WERI-Rb-1 (cell line): Measurements from ENCODE around the gene ARHGEF10L.

Source experiments
- DNase-seq: peaks from one replicate; pipeline ENCODE4 v3.0.0-alpha.2; 2020
- H3K27ac ChIP-seq: fragments of 250-450 bp; sonication (Bioruptor Pico); 2 replicates; pipeline ENCODE4 v1.5.1; 2020; ENCODE audit warnings: mild to moderate bottlenecking, moderate library complexity
- H3K27me3 ChIP-seq: fragments of 250-450 bp; sonication (Bioruptor Pico); 2 replicates; pipeline ENCODE4 v1.5.1; 2021; ENCODE audit warnings: mild to moderate bottlenecking, low read depth, moderate library complexity; ENCODE audit not compliant: insufficient read depth, severe bottlenecking
- H3K36me3 ChIP-seq: fragments of 250-450 bp; sonication (Bioruptor Pico); 2 replicates; pipeline ENCODE4 v1.5.1; 2020; ENCODE audit warnings: mild to moderate bottlenecking, moderate library complexity
- H3K4me3 ChIP-seq: 2 replicates; pipeline ENCODE4 v1.5.1; 2011; ENCODE audit warnings: low read depth, mild to moderate bottlenecking, control low read depth, low read length
- H3K9me3 ChIP-seq: fragments of 250-450 bp; sonication (Bioruptor Pico); 2 replicates; pipeline ENCODE4 v1.5.1; 2021; ENCODE audit warnings: mild to moderate bottlenecking, moderate library complexity; ENCODE audit not compliant: severe bottlenecking
- CTCF ChIP-seq: IDR thresholded peaks from 2 replicates; pipeline ENCODE4 v1.5.1; 2011; ENCODE audit warnings: low read depth, mild to moderate bottlenecking, control low read depth, inconsistent platforms, low read length

ARHGEF10L gene

DNA sequence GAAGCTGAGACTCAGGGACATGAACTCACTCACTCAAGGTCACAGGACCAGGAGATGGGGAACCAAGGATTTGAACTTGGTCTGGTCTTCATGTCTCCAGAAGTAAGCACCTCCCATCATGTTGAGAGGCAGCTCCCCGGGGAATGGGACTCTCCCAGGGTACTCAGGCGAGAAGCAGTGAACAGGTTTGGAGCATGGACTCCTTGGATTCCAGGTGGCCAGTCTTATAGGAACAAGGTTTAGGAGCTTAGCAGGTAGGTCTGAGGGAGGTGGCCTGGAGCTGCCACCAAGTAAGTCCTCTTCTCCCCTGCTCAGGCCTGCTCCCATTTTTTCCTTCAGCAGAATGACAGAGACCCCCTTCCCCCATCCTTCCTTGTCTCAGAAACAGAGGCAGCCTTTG lies 14.9 kb upstream of the ARHGEF10L start:
- no peak overlapping the region for H3K27ac ChIP-seq
- TF ChIP-seq CTCF = no peak
- no peaks in the 10 kb centered on the region for H3K9me3 ChIP-seq
- H3K27me3 ChIP-seq = no peaks in the 10 kb centered on the region
- no peaks in the 10 kb centered on the region for H3K36me3 ChIP-seq
- DNase-seq = no peak
- no peak overlapping the region for H3K4me3 ChIP-seq

DNA sequence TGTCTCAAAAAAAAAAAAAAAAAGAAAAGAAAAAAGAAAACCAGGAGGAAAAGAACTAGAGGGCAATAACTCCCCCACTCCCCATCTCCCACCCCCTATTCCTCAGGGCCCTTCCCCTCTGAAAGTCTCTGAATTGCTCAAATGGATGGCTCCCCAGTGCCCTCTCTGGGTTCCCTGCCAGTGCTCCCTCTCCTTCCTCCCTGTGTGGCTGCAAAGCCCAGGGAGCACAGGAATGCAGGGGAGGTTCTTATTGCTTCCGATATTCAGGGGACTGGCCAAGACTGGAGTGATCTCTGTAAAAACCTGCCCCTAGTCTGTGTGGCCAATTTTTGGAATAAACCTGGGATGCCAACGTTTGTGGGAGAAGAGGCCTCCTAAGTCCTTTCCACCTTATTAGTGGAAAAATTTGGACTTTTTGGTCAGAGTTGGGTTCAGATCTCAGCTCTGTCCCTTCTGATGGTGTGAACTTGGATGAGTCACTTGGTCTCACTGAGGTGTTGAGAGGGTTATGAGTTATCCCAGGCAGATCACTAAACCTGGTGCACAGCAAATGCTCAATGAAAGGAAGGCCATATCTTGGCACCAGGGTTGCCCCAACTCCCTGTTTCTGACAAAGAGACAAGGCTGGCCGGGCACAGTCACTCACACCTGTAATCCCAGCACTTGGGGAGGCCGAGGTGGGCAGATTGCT lies 13.4 kb upstream of the ARHGEF10L start:
- no peak for DNase-seq
- H3K36me3 ChIP-seq = no peaks in the 10 kb centered on the region

GRCh38 chr1:17527036-17527914 lies 12.2 kb upstream of the ARHGEF10L start:
- H3K27me3 ChIP-seq = no peaks in the 10 kb centered on the region
- DNase-seq = peak; percentile 93
- peak overlapping the region; percentile 79 for H3K27ac ChIP-seq
- H3K36me3 ChIP-seq = no peaks in the 10 kb centered on the region
- H3K4me3 ChIP-seq = peak overlapping the region; percentile 13
- no peak for TF ChIP-seq CTCF
- no peaks in the 10 kb centered on the region for H3K9me3 ChIP-seq

More for the DNA sequence above, 13.4 kb upstream of the ARHGEF10L start:
- no peak for TF ChIP-seq CTCF
- H3K27me3 ChIP-seq = no peaks in the 10 kb centered on the region
- H3K4me3 ChIP-seq = no peak overlapping the region
- peak overlapping the region; percentile 79 for H3K27ac ChIP-seq
- H3K9me3 ChIP-seq = no peaks in the 10 kb centered on the region

GRCh38 chr1:17529381-17529780 lies 10.1 kb upstream of the ARHGEF10L start:
- Histone ChIP-seq H3K36me3 (no peaks in the 10 kb centered on the region), H3K9me3 (no peaks in the 10 kb centered on the region), H3K27ac (no peak overlapping the region), H3K4me3 (no peak overlapping the region), H3K27me3 (no peaks in the 10 kb centered on the region)
- no peak for DNase-seq
- TF ChIP-seq CTCF = no peak

DNA sequence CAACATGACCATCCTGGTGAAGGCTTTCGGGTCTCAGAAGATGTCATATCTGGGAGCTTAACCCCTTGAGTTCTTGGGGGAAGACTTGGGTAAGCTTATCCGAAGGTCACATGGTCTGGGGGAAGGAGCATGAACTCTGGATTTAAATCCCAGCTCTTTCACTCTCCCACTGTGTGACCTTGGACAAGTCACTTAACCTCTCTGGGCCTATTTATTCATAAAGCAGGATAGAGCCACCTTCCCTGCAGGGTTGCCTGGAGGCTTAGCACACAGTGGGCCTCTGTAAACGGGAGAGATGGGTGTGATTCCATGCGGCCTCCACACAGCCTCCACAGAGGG lies 8.2 kb upstream of the ARHGEF10L start:
- Histone ChIP-seq H3K9me3 (no peaks in the 10 kb centered on the region), H3K4me3 (no peak overlapping the region), H3K27ac (no peak overlapping the region), H3K27me3 (no peaks in the 10 kb centered on the region), H3K36me3 (no peaks in the 10 kb centered on the region)
- TF ChIP-seq CTCF = no peak
- no peak for DNase-seq
